ENCODE results near the gene PGM2L1.
"Not testable (repeated sequence)": the region's sequence is repeated elsewhere in the genome, so short reads cannot be mapped to it uniquely, and the experiment has no call there.

The PGM2L1 gene

GRCh38 chr11:74332291-74332690, 65.9 kb downstream of the PGM2L1 start:
- DNase-seq = no peak

DNA sequence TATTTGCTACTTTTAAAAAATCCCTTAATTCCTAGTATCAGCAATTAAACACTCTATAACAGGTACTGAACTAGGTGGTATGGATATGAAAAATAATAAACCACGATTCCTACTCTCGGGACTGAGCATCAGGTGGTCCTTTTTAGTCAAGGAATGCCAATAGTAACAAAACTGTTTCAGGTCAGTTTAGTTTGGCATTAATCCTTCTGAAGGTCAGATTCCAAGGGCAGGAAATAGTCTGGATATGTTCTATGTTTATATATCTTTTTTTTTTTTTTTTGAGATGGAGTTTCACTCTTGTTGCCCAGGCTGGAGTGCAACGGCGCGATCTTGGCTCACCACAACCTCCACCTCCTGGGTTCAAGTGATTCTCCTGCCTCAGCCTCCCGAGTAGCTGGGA, 67.2 kb downstream of the PGM2L1 start:
- DNase-seq = not testable (repeated sequence)

- DNase-seq = no peak
Measured at GRCh38 chr11:74330075-74330858, 68.0 kb downstream of the PGM2L1 start.

DNA sequence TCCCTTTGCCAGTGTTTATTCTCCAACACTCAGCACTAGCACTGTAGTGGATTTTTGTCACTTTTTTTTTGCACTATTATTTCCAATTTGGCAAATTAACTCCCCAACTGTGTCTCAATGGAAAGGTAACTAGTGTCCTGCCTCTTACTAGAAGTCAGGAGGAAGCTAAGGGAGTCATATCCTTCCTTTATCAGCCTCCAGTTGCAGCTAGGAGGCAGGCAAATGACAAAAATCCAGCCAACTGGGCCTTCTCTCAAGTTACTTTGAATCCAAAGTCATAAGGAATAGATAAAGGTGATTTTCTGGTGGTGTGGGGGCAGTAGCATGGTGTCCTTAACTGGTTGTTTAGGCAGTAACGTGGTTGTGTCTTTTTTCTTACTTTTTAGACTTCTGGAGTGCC, 71.2 kb downstream of the PGM2L1 start:
- DNase-seq = no peak

GRCh38 chr11:74326665-74327064, 71.6 kb downstream of the PGM2L1 start:
- DNase-seq = no peak

DNA sequence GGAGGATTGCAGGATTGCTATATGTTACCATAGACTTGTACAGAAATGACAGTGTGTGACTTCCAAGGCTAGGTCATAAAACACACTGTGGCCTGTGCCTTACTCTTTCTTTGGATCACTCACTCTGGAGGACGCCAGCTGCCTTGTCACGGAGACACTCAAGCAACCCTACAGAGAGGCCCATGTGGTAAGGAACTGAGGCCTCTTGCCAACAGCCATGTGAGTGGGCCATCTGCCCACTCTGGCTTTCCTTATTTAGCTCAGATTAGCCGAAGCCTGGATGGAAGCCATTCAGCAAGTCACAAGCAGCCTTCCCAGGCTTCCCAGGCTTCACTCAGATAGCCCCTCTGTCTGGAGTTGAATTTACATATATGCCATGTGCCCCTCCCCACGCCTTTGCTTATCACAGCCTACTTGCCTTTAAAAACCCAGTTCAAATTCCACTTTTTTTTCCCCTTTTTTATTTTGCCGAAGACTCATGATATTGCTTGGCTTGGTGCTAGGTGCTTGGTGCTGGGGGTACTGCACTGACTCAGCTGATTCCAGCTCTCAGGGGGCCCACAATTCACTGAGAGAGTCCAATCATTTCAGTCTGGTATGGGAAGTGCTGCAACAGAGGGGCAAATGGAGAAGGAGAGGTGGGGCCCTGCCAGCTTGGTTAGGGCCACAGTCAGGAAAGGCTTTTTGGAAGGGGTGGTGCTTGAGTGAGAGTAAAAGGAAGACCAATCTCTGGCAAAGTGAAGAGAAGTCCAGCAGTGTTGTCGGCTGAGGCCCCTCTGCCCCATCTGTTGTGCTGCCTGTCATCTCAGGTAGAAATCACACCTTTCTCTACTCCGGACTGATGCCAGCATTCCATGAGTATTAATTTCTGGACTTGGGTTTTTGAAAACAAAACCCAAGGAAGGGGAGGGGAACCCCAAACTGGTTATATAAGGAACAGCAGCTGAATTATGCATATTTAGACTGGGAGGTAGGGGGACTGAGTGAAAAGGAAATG, 72.3 kb downstream of the PGM2L1 start:
- DNase-seq = no peak

- no peak for DNase-seq
Measured at GRCh38 chr11:74322667-74323066, 75.6 kb downstream of the PGM2L1 start.

- DNase-seq = peak; percentile 10
Measured at GRCh38 chr11:74321487-74322188, 76.6 kb downstream of the PGM2L1 start.

GRCh38 chr11:74320538-74320937, 77.7 kb downstream of the PGM2L1 start:
- no peak for DNase-seq

DNA sequence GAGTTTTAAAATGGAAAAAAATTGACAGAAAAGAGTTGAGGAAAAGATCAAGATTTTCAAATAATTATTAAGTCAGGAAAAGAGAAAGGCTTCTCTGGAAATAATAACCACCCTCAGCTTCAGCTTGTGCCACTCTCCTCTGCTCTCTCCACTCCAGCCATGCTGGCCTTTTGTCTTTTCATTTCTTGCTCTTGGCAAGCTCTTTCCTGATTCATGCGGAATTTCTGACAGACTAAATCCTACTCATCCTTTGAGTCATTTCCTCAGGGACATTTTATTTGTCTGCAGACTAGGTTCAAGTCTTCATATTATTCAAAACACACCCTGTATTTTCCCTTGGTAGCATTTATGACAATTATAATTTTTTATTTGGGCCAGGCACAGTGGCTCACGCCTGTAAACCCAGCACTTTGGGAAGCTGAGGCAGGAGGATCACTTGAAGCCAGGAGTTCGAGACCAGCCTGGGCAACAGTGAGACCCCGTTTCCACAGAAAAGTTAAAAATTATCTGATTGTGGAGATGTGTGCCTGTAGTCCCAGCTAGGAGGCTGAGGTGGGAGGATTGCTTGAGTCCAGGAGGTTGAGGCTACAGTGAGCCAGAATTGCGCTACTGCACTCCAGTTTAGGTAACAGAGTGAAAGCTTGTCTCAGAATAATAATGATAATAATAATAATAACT, 79.0 kb downstream of the PGM2L1 start:
- no peak for DNase-seq

DNA sequence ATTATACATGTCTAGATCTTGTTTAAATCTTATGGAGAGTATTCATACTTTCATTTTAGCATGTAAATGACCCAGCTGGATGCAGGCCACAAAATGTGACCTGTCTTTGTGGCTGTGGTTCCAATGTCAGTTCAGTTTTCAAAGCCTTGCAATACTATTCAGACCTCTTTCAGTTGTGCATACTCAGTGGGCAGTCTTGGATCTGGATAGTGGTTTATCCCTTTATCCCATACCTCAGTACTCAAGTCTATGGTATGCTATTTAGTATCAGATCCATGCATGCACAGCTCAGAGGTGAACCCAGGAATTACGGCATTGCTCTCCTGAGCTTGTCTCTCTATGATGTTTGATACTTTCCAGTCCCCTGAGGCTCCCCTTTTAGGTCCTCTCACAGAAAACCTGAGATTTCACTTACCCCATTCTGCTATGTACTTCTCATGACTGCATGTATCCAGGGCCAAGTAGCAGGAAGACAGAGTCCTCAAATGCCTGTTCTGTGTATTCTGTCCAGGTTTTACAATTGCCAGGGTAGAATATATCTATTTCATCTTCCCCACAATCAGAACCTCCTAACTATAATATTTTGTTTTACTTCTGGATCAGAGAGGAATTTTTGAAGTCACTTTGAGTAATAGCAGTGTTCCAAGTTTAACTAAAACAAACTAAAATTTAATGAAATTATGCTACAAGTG, 79.8 kb downstream of the PGM2L1 start:
- DNase-seq = no peak

GRCh38 chr11:74316772-74317505, 81.3 kb downstream of the PGM2L1 start:
- DNase-seq = no peak

- no peak for DNase-seq
Measured at GRCh38 chr11:74312326-74312725, 85.9 kb downstream of the PGM2L1 start.

DNA sequence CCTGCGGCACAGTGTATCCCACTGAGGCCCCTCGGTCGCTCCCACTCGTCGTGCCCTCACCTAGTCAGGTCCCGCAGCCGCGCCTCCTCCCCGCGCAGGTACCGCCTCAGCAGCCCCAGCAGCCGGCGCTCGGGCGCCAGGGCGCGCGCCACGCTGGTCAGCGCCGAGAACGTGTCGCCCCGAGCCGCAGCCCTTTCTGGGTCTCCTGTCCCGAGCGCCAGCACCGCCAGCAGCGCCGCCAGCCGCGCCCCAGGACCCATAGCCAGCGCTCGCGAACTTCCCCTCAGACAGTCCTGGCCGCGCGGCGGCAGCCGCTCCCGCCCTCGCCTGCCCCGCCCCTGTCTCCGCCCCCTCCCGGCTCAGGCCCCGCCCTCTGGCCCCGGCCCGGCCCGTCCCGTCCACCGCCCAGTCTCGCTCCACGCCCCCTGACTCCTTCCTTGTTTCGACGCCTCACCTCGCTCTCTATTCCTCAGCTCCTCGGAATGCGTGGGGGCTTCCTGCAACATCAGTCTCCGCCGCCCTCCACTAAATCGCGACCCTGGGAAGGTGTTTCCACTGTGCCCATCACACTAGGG, 86.8 kb downstream of the PGM2L1 start, which contains the start of gene P4HA3:
Gene P4HA3, minus strand, starts transcription at position 289 of the 575 bp plus-strand sequence. Its CDS starts 29 bp downstream, at position 260.
- DNase-seq = no peak

- no peak for DNase-seq
Measured at GRCh38 chr11:74310857-74311256, 87.4 kb downstream of the PGM2L1 start.

GRCh38 chr11:74307434-74307833, 90.8 kb downstream of the PGM2L1 start:
- DNase-seq = no peak

- DNase-seq = no peak
Measured at GRCh38 chr11:74306435-74307175, 91.6 kb downstream of the PGM2L1 start.

GRCh38 chr11:74299015-74299414, 99.2 kb downstream of the PGM2L1 start:
- DNase-seq = no peak

DNA sequence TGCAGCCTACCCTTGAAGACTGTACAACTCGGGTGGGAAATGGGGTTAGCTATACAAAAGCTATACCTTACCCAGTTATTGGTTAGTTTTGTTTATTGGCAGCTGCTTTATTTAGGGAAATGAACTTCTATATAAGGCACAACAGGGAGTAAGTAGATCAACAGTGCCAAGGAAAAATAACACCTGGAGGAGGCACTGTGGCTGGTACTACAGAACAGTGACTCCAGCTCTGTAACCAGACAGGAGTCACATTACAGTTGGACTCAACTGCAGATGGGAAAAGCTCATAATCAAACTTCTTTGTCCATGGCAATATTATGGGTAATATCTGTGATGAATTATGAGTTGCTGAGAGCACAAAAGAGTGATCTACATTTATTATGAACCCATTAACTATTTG, 100.7 kb downstream of the PGM2L1 start:
- no peak for DNase-seq

- DNase-seq = no peak
Measured at GRCh38 chr11:74288911-74289310, 109.3 kb downstream of the PGM2L1 start.
